BLaER1 (cell line): Measurements from ENCODE around the gene CALM3.

Source experiments
- H3K27ac ChIP-seq: shearing (Covaris generic); formaldehyde crosslinking; 2 replicates; pipeline ENCODE4 v1.8.1; 2022
- H3K27me3 ChIP-seq: shearing (Covaris generic); formaldehyde crosslinking; 2 replicates; pipeline ENCODE4 v1.8.1; 2022
- H3K36me3 ChIP-seq: shearing (Covaris generic); formaldehyde crosslinking; 2 replicates; pipeline ENCODE4 v1.8.1; 2022
- H3K4me1 ChIP-seq: shearing (Covaris generic); formaldehyde crosslinking; 2 replicates; pipeline ENCODE4 v1.8.1; 2022
- H3K4me2 ChIP-seq: shearing (Covaris generic); formaldehyde crosslinking; 2 replicates; pipeline ENCODE4 v1.8.1; 2022
- H3K4me3 ChIP-seq: shearing (Covaris generic); formaldehyde crosslinking; 2 replicates; pipeline ENCODE4 v1.8.1; 2022
- H3K9ac ChIP-seq: shearing (Covaris generic); formaldehyde crosslinking; 2 replicates; pipeline ENCODE4 v1.8.1; 2022
- H3K9me3 ChIP-seq: shearing (Covaris generic); formaldehyde crosslinking; 2 replicates; pipeline ENCODE4 v1.8.1; 2022
- H4K20me1 ChIP-seq: shearing (Covaris generic); formaldehyde crosslinking; 2 replicates; pipeline ENCODE4 v1.8.1; 2022
- Cebpa-rat ChIP-seq: shearing (Covaris generic); IDR thresholded peaks from 2 replicates; pipeline ENCODE4 v1.8.1; 2022

Gene CALM3

DNA sequence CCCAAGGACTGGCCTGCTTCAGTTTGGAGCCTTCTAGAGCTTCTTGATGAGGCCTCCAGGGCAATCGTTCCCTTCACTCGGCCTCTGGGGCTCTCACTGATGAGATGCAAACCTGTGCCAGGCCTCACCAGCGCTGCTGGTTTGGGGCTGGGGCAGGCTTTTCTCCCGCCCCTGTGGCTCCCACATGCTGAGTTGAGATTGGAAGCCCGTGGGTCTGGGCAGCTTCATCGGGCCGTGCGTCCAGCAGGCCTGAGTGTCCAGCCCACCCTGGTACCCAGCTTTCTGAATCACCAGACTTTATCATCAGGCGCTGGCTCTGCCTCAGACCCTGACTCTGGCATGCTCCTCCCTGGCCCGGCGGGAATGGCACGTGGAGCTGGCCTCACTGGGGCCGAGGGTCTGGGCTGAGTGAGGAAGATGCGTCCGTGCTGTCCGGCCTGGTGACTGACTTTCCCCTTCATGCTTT, 4.3 kb downstream of the CALM3 start:
- no peaks in the 10 kb centered on the region for H3K9me3 ChIP-seq
- peaks cover 55% of the 10 kb centered on the region for H3K36me3 ChIP-seq
- peaks cover 72% of the 10 kb centered on the region for H3K4me1 ChIP-seq
- H3K27ac ChIP-seq: peak overlapping the region; percentile 26; the same call in 1 of the 2 replicates
- no peaks in the 10 kb centered on the region for H3K27me3 ChIP-seq
- TF ChIP-seq Cebpa-rat: no peak
- no peak overlapping the region for H3K4me3 ChIP-seq
- no peak overlapping the region for H3K4me2 ChIP-seq
- 0 out of 2 replicates have a peak overlapping the region, but pooled peaks have one; percentile 35 for H3K9ac ChIP-seq
- peaks cover 85% of the 10 kb centered on the region for H4K20me1 ChIP-seq

DNA sequence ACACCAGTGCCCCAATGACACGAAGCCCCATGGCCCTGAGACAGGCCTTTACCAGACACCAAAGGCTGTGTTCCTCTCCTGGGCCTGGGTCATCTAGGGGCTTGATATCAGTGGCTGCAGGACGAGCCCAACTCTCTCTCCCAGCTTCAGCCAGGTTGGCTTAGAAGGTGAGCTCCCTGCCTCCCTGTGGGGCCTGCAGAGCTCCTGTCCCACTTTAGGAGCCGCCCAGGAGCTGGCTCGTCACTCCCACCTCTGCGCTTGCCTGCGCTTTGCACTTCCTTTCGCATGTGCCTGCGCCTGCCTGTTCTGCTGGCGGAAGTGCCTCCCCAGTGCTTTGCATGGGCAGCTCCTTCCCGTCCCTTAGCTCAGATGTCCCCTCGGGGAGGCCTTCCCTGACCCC, 4.9 kb downstream of the CALM3 start:
- H3K4me2 ChIP-seq: peak overlapping the region; percentile 22; the same call in 1 of the 2 replicates
- no peak overlapping the region for H3K27ac ChIP-seq

DNA sequence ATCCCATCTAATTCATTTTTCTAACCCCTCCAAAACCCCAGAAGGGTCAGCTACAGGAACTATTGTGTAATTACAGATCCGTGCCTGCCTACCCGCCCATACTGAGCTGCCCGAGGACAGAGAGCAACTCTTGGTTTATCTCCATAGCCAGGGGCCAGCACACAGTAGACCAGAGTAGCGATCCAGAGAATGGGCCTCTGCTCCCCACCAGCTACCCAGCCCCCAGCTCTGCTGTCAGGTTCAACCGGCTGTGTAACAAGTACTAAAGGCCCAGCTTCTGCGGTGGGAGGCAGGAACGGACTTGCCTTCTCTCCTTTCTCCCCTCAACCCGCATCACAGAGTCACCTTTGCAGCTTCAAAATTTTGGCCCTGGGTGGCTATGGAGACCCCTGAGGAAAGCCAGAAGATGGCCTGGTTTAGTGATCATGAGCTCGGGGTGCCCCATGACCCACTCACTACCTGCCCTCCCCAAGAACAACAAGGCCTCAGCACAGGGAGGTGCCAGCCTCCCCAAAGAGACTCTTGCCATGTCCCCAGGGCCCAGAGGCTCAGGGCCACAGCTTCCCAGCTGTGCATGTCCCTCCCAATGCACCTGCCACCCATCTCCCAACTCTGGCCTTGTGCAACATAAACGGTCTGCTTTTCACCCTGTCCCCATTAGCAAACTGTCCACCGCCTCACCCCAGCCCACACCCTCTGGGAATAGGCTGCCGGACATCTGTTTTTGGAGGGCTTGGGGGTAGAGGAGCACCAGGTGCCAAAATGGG, 5.7 kb downstream of the CALM3 start:
- Histone ChIP-seq H3K27me3 (no peaks in the 10 kb centered on the region), H3K36me3 (peaks cover 61% of the 10 kb centered on the region), H3K4me2 (peak overlapping the region; percentile 22; the same call in 1 of the 2 replicates), H4K20me1 (peaks cover 100% of the 10 kb centered on the region), H3K4me1 (peaks cover 87% of the 10 kb centered on the region), H3K9me3 (no peaks in the 10 kb centered on the region), H3K4me3 (no peak overlapping the region), H3K9ac (peak overlapping the region; percentile 24; the same call in 1 of the 2 replicates), H3K27ac (no peak overlapping the region)
- TF ChIP-seq Cebpa-rat: no peak

More for the DNA sequence above, 4.9 kb downstream of the CALM3 start:
- Histone ChIP-seq H3K36me3 (peaks cover 61% of the 10 kb centered on the region), H3K9ac (peak overlapping the region; percentile 35; the same call in 1 of the 2 replicates), H3K4me3 (no peak overlapping the region), H3K27me3 (no peaks in the 10 kb centered on the region), H4K20me1 (peaks cover 91% of the 10 kb centered on the region), H3K9me3 (no peaks in the 10 kb centered on the region), H3K4me1 (peaks cover 78% of the 10 kb centered on the region)
- TF ChIP-seq Cebpa-rat: no peak

DNA sequence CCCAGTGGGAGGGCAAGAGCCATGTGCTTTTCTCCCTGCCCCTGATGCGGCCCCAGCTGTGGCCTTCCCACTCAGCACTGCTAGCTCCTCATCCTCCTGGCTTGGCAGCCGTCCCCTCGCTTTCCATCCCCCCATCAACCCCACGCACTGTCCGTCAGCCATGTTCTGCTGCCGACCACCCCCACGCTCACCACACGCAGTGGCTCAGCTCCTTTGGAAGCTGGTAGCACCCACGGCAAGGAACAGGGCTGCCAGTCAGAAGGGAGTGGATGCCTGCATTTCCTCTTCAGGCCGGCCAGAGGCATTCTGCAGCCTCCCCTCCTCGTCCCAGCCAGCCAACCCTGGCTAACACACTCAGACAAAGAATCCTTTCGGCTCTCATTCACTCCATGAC, 6.3 kb downstream of the CALM3 start:
- H3K9ac ChIP-seq: no peak overlapping the region
- H3K4me2 ChIP-seq: peak overlapping the region; percentile 22; the same call in 1 of the 2 replicates
- peaks cover 91% of the 10 kb centered on the region for H3K4me1 ChIP-seq
- H3K9me3 ChIP-seq: no peaks in the 10 kb centered on the region
- H3K36me3 ChIP-seq: peaks cover 61% of the 10 kb centered on the region
- H3K27me3 ChIP-seq: no peaks in the 10 kb centered on the region
- TF ChIP-seq Cebpa-rat: no peak
- no peak overlapping the region for H3K4me3 ChIP-seq
- peaks cover 100% of the 10 kb centered on the region for H4K20me1 ChIP-seq
- H3K27ac ChIP-seq: no peak overlapping the region

DNA sequence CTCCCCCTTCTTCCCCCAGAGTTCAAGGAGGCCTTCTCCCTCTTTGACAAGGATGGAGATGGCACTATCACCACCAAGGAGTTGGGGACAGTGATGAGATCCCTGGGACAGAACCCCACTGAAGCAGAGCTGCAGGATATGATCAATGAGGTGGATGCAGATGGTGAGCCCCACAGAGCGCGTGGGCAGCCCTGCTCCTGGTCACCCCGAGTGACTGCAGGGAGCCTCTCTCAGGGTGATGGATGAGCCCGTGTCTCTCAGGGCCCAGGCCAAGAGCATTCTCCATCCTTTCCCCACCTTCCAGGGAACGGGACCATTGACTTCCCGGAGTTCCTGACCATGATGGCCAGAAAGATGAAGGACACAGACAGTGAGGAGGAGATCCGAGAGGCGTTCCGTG, 7.0 kb downstream of the CALM3 start:
- no peak for TF ChIP-seq Cebpa-rat
- Histone ChIP-seq H4K20me1 (peaks cover 96% of the 10 kb centered on the region), H3K27ac (no peak overlapping the region), H3K9me3 (no peaks in the 10 kb centered on the region), H3K27me3 (no peaks in the 10 kb centered on the region), H3K36me3 (peaks cover 61% of the 10 kb centered on the region), H3K4me2 (no peak overlapping the region), H3K4me3 (no peak overlapping the region), H3K4me1 (peaks cover 90% of the 10 kb centered on the region), H3K9ac (no peak overlapping the region)

DNA sequence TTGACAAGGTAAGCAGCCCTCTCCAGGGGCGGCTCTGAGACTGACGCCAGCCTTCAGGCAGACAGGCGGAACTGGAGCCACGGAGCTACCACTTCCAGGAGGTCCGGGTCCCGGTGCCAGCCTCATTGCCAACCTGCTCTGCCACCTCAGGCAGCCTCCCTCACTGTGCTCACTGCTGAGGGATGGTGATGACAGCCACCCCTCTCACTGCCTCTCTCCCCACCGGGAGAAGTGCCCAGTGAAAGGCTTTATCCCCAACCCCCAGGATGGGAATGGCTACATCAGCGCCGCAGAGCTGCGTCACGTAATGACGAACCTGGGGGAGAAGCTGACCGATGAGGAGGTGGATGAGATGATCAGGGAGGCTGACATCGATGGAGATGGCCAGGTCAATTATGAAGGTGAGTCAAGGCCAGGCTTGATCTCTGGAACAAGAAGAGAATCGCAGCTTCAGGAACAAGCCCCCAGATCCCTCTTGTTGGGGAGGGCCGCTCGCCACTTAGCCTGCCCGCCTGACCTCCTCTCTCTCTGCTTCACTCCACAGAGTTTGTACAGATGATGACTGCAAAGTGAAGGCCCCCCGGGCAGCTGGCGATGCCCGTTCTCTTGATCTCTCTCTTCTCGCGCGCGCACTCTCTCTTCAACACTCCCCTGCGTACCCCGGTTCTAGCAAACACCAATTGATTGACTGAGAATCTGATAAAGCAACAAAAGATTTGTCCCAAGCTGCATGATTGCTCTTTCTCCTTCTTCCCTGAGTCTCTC, 7.6 kb downstream of the CALM3 start:
- Histone ChIP-seq H3K27ac (no peak overlapping the region), H3K4me3 (no peak overlapping the region), H3K36me3 (peaks cover 61% of the 10 kb centered on the region), H3K9ac (no peak overlapping the region), H3K4me2 (peak overlapping the region; percentile 49; the same call in 1 of the 2 replicates), H3K4me1 (peaks cover 84% of the 10 kb centered on the region), H4K20me1 (peaks cover 90% of the 10 kb centered on the region), H3K27me3 (no peaks in the 10 kb centered on the region), H3K9me3 (no peaks in the 10 kb centered on the region)
- no peak for TF ChIP-seq Cebpa-rat

DNA sequence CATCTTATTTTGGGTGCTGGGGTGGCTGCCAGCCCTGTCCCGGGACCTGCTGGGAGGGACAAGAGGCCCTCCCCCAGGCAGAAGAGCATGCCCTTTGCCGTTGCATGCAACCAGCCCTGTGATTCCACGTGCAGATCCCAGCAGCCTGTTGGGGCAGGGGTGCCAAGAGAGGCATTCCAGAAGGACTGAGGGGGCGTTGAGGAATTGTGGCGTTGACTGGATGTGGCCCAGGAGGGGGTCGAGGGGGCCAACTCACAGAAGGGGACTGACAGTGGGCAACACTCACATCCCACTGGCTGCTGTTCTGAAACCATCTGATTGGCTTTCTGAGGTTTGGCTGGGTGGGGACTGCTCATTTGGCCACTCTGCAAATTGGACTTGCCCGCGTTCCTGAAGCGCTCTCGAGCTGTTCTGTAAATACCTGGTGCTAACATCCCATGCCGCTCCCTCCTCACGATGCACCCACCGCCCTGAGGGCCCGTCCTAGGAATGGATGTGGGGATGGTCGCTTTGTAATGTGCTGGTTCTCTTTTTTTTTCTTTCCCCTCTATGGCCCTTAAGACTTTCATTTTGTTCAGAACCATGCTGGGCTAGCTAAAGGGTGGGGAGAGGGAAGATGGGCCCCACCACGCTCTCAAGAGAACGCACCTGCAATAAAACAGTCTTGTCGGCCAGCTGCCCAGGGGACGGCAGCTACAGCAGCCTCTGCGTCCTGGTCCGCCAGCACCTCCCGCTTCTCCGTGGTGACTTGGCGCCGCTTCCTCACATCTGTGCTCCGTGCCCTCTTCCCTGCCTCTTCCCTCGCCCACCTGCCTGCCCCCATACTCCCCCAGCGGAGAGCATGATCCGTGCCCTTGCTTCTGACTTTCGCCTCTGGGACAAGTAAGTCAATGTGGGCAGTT, 8.6 kb downstream of the CALM3 start:
- Histone ChIP-seq H3K27ac (no peak overlapping the region), H4K20me1 (peaks cover 80% of the 10 kb centered on the region), H3K9me3 (no peaks in the 10 kb centered on the region), H3K9ac (no peak overlapping the region), H3K4me2 (peak overlapping the region; percentile 49; the same call in 1 of the 2 replicates), H3K27me3 (no peaks in the 10 kb centered on the region), H3K4me1 (peaks cover 80% of the 10 kb centered on the region), H3K4me3 (no peak overlapping the region), H3K36me3 (peaks cover 61% of the 10 kb centered on the region)
- TF ChIP-seq Cebpa-rat: no peak

DNA sequence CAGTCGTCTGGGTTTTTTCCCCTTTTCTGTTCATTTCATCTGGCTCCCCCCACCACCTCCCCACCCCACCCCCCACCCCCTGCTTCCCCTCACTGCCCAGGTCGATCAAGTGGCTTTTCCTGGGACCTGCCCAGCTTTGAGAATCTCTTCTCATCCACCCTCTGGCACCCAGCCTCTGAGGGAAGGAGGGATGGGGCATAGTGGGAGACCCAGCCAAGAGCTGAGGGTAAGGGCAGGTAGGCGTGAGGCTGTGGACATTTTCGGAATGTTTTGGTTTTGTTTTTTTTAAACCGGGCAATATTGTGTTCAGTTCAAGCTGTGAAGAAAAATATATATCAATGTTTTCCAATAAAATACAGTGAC, 9.3 kb downstream of the CALM3 start:
- H3K4me1 ChIP-seq: peaks cover 78% of the 10 kb centered on the region
- no peaks in the 10 kb centered on the region for H3K9me3 ChIP-seq
- peaks cover 74% of the 10 kb centered on the region for H4K20me1 ChIP-seq
- no peak overlapping the region for H3K9ac ChIP-seq
- peaks cover 55% of the 10 kb centered on the region for H3K36me3 ChIP-seq
- H3K4me3 ChIP-seq: no peak overlapping the region
- TF ChIP-seq Cebpa-rat: no peak
- H3K4me2 ChIP-seq: peak overlapping the region; percentile 70
- H3K27ac ChIP-seq: no peak overlapping the region
- no peaks in the 10 kb centered on the region for H3K27me3 ChIP-seq
